ENCODE measurements around the gene BTG2.
"Not testable (repeated sequence)": the region's sequence is repeated elsewhere in the genome, so short reads cannot be mapped to it uniquely, and the experiment has no call there.

The BTG2 gene

GRCh38 chr1:203291201-203292096, 13.9 kb upstream of the BTG2 start:
- DNase-seq (ENCODE audit: low read depth in 1 of 2, low spot score in 1 of 2): no peak

- no peak for DNase-seq (ENCODE audit: low read depth in 1 of 2, low spot score in 1 of 2)
Observed at GRCh38 chr1:203295796-203296195, 9.5 kb upstream of the BTG2 start.

GRCh38 chr1:203296460-203297073, 8.8 kb upstream of the BTG2 start:
- DNase-seq (ENCODE audit: low read depth in 1 of 2, low spot score in 1 of 2): no peak

GRCh38 chr1:203299169-203299568, 6.2 kb upstream of the BTG2 start:
- DNase-seq (ENCODE audit: low read depth in 1 of 2, low spot score in 1 of 2): no peak

GRCh38 chr1:203299719-203300429, 5.4 kb upstream of the BTG2 start:
- not testable (repeated sequence) for DNase-seq (ENCODE audit: low read depth in 1 of 2, low spot score in 1 of 2)

- no peak for DNase-seq (ENCODE audit: low read depth in 1 of 2, low spot score in 1 of 2)
Observed at GRCh38 chr1:203300441-203301330, 4.6 kb upstream of the BTG2 start.

GRCh38 chr1:203301331-203301668, 4.0 kb upstream of the BTG2 start:
- DNase-seq (ENCODE audit: low read depth in 1 of 2, low spot score in 1 of 2): no peak

- DNase-seq (ENCODE audit: low read depth in 1 of 2, low spot score in 1 of 2): no peak
Observed at GRCh38 chr1:203302456-203302855, 2.9 kb upstream of the BTG2 start.

- DNase-seq (ENCODE audit: low read depth in 1 of 2, low spot score in 1 of 2): no peak
Observed at GRCh38 chr1:203302894-203303293, 2.4 kb upstream of the BTG2 start.

GRCh38 chr1:203304391-203304918, 864 bp upstream of the BTG2 start:
- no peak for DNase-seq (ENCODE audit: low read depth in 1 of 2, low spot score in 1 of 2)

- DNase-seq (ENCODE audit: low read depth in 1 of 2, low spot score in 1 of 2): no peak
Observed at GRCh38 chr1:203305809-203306088, 430 bp downstream of the BTG2 start.

- no peak for DNase-seq (ENCODE audit: low read depth in 1 of 2, low spot score in 1 of 2)
Observed at GRCh38 chr1:203306089-203306964, 1.0 kb downstream of the BTG2 start.

GRCh38 chr1:203306965-203307541, 1.7 kb downstream of the BTG2 start:
- DNase-seq (ENCODE audit: low read depth in 1 of 2, low spot score in 1 of 2): no peak

GRCh38 chr1:203307641-203308126, 2.4 kb downstream of the BTG2 start:
- no peak for DNase-seq (ENCODE audit: low read depth in 1 of 2, low spot score in 1 of 2)

GRCh38 chr1:203308328-203308922, 3.1 kb downstream of the BTG2 start:
- no peak for DNase-seq (ENCODE audit: low read depth in 1 of 2, low spot score in 1 of 2)

- DNase-seq (ENCODE audit: low read depth in 1 of 2, low spot score in 1 of 2): no peak
Observed at GRCh38 chr1:203308923-203309331, 3.6 kb downstream of the BTG2 start.

GRCh38 chr1:203311368-203312301, 6.3 kb downstream of the BTG2 start:
- no peak for DNase-seq (ENCODE audit: low read depth in 1 of 2, low spot score in 1 of 2)

Data from activated CD4-positive, alpha-beta T cell treated with anti-CD3 and anti-CD28 coated beads, Interleukin-2, amount 50 U/mL, for 24 hours (primary cell).